GM13977 (cell line): Measurements from ENCODE around the gene GSG1L.
A peak's percentile ranks its signal among the peaks of the same experiment; 100 is the strongest.

Experiments used
- DNase-seq: peaks from one replicate; pipeline ENCODE4 v3.0.0; 2012; ENCODE audit warnings: low spot score
- in situ Hi-C: fragments of 300-500 bp; cut with MboI; formaldehyde crosslinking; loops from one replicate; pipeline ENCODE4 v1.12.0; 2022; ENCODE audit warnings: low sequenced_read_pairs, low pct_unique_long_range_greater_than_20kb, mixed read lengths, inconsistent platforms; ENCODE audit not compliant: unreplicated experiment
- TF ChIP-seq, protein P1 (sequence below): IDR thresholded peaks from 2 replicates; pipeline ENCODE4 v1.5.1; 2012; ENCODE audit warnings: mild to moderate bottlenecking, control low read depth; ENCODE audit not compliant: insufficient read depth; ENCODE audit errors: extremely low read depth, missing control alignments

The GSG1L gene

DNA sequence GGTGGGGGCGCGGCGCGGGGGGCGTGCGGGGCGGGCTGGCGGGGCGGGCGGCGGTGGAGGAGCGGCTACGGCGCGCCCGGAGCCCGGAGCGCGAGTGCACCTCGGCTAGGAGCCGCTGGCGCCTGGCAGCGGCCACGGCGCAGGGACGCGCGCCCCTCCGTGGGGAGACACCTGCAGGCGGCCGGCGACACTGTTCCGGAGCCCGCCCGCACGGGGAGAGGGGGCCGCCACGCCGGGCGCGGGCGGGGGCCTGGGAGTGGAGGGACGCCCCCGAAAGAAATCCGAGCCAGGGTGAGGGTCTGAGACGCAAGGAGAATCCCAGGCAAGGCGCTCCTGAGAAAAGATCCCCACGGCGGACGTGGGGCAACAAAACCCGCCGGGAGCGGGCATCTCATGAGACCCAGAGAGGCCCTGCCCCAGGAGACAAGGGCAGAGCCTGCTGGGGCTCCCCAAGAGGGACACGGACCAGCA lies at the start of gene GSG1L:
GSG1L (minus strand) TSS at position 124 of the 471 bp plus-strand sequence. CDS start 290 bp downstream, outside the sequence.
- peak; percentile 67 for DNase-seq
- in situ Hi-C loops, result no loop called here
- TF ChIP-seq, protein P1, sequence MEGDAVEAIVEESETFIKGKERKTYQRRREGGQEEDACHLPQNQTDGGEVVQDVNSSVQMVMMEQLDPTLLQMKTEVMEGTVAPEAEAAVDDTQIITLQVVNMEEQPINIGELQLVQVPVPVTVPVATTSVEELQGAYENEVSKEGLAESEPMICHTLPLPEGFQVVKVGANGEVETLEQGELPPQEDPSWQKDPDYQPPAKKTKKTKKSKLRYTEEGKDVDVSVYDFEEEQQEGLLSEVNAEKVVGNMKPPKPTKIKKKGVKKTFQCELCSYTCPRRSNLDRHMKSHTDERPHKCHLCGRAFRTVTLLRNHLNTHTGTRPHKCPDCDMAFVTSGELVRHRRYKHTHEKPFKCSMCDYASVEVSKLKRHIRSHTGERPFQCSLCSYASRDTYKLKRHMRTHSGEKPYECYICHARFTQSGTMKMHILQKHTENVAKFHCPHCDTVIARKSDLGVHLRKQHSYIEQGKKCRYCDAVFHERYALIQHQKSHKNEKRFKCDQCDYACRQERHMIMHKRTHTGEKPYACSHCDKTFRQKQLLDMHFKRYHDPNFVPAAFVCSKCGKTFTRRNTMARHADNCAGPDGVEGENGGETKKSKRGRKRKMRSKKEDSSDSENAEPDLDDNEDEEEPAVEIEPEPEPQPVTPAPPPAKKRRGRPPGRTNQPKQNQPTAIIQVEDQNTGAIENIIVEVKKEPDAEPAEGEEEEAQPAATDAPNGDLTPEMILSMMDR, result peak; percentile 21

DNA sequence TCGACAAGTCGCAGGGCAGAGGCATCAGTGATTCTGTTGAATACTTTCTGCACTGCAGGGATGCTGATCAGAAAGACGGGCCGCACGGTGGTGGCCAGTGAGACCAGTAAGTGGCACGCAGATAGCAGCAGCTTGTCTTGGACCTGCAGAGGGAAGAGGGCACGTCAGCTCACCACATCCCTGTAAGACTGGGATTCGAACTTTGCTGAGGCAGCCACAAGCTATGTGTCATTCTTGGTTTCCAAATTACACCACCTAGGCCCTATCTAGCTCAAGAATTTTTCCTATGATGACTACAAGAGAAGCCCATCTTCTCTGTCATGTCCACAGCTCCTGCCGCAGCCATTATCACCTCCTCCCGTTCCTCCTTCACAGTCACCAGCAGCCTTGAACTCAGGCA lies 49.4 kb upstream of the GSG1L start:
- DNase-seq, result no peak
- TF ChIP-seq, protein P1, result no peak
- in situ Hi-C loops, result no loop called here

DNA sequence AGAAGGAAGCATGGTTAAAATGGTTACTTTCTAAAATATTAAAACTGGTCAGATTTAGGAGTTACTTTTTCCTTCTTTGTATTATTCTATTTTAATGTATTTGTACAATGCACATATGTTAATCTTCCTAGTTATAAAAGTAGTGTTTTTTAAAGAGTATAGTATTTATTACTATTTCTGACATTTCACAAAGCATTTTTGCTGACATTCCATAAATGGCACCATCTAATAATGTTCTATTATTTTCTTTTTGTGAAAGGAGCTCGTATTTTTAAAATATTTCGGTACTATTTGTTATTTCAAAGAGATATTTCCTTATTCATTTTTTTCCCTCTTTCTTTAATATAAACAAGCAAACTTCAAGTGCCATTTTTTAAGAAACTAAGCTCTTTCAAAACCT lies 47.5 kb upstream of the GSG1L start:
- in situ Hi-C loops, result no loop called here
- TF ChIP-seq, protein P1, result no peak
- DNase-seq, result no peak

DNA sequence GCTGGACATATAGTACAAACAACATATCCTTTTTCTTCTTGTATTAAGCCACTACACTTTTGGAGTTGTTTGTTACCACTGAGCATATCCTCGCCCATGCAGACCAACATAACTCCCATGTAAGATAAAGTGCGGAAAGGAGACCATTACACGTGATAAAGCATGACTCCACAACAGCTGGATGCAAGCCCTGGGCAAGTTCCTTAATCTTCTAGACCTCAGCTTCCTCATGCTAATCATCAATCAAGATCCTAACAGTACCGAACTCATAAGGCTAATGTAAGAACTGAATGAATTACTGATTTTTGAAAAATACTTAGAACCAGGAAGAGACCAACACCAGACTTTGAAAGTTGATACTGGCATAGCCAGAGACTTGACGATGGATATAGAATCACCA lies 47.0 kb upstream of the GSG1L start:
- TF ChIP-seq, protein P1, result no peak
- in situ Hi-C loops, result no loop called here
- DNase-seq, result no peak

DNA sequence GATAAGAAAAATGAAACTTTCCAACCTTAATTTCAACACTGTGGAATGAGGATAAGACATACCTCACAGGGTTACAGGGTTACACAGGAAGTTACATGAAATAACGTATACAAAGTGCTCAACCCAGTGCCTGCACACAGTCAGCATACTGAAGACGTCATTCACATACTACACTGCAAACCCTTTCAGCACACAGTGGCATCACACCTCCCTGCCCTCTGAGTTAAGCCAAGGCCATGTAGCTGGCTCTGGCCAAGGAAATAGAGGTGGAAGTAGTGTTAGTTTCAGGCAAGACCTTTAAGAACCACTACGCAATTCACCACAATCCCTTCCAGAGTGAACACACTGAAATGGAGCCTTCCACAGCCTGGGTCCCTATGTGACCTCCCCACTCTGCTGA lies 46.6 kb upstream of the GSG1L start:
- in situ Hi-C loops, result no loop called here
- DNase-seq, result no peak
- TF ChIP-seq, protein P1, result no peak

DNA sequence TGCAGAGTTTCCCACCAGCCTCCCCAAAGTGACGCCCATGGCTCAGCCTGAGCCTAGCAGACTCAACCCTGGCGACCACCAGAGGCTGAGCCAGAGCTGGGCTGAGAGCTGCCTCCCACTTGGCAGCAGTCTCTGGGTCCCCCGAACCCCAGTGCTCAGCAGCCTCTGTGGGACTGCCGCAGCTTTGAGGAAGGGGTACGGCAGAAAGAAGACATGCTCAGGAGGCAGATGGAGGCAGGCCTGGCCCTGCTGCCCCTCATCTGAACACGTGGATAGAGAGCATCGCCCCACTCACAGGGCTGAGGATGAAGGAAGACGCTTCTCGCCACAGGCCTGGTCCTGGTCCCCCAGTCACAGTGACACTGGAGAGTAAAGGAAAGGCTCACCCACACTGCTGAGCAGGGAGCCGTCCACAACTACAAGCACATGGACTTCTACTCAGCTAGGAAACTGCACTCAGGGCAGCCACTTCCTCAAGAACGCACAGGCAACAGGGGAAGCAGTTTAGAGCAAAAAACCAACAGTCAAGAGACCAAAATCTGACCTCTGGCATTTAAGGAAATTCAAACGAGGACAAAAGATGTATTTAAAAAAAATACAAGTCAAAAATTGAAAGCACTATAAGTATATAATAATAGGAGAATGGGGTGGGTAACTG lies 45.2 kb upstream of the GSG1L start:
- in situ Hi-C loops, result no loop called here
- DNase-seq, result no peak
- TF ChIP-seq, protein P1, result no peak
